HL-60 (cell line): ENCODE measurements around the gene MFAP3L.

Source experiments
- GABPA ChIP-seq: IDR thresholded peaks from 2 replicates; pipeline ENCODE4 v1.6.1; 2012; ENCODE audit warnings: low read depth
- REST ChIP-seq: IDR thresholded peaks from 2 replicates; pipeline ENCODE4 v1.6.1; 2012; ENCODE audit warnings: low read depth; ENCODE audit not compliant: insufficient replicate concordance
- TF ChIP-seq, protein P1 (sequence below): IDR thresholded peaks from one replicate; pipeline ENCODE4 v1.5.1; 2011; ENCODE audit warnings: low read length, control low read depth, inconsistent platforms; ENCODE audit not compliant: insufficient read depth

DNA sequence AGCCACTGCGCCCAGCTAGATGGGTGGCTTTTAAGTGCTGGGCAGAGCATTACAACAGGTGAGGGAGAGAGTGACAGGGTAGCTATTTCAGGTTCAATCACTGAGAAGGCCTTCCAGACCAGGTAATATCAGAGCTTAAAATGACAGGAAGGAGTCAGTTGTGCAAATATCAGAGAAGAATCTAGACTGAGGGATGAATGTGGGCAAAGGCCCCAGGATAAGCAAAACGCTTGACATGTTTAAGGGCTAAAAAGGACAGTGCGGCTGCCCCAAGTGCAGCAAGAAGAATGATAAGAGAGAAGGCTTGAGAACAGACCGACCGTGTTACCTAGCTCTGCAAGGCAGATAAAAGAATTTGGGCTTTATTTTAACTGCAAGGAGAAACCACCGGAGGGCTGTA is 45.0 kb upstream of the MFAP3L start:
- TF ChIP-seq, protein P1, sequence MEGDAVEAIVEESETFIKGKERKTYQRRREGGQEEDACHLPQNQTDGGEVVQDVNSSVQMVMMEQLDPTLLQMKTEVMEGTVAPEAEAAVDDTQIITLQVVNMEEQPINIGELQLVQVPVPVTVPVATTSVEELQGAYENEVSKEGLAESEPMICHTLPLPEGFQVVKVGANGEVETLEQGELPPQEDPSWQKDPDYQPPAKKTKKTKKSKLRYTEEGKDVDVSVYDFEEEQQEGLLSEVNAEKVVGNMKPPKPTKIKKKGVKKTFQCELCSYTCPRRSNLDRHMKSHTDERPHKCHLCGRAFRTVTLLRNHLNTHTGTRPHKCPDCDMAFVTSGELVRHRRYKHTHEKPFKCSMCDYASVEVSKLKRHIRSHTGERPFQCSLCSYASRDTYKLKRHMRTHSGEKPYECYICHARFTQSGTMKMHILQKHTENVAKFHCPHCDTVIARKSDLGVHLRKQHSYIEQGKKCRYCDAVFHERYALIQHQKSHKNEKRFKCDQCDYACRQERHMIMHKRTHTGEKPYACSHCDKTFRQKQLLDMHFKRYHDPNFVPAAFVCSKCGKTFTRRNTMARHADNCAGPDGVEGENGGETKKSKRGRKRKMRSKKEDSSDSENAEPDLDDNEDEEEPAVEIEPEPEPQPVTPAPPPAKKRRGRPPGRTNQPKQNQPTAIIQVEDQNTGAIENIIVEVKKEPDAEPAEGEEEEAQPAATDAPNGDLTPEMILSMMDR: no peak
- TF ChIP-seq GABPA: no peak
- TF ChIP-seq REST: no peak
